ENCODE results near the gene FANCC. TPM values are rescaled to one million over a fixed set of nuclear protein-coding genes. Genes with fewer than 3 reads are reported as not detected.

FANCC gene
- total RNA-seq, 2 donors from 2014 or later: 7.5 to 12.5 TPM

DNA sequence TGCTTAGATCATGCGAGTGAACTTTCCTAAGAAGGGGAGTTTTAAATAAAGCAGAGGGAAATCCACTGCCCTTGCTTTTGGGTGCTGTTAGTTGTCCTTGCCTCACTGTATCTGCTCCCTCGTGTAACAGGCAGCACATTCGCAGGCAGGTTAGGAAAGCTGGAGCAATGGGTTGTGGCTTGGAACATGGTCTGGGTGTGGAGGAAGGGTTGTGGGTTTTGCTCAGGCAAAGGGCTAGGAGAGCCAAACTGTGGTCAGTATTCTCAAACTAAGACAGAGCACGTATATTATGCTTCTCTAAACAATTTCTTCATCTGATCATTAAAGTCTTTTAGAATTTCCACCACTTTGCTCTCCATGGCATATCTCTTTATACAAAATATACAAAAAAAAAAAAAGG lies 135.7 kb downstream of the FANCC start:
- Histone ChIP-seq H3K9me3 (no peaks in the 10 kb centered on the region), H3K27me3 (no peaks in the 10 kb centered on the region), H3K36me3 (replicated peaks in 1 of 2; ENCODE audit: insufficient read depth in 1 of 2, low read depth in 2 of 2) (no peaks in the 10 kb centered on the region), H3K4me1 (peaks cover 8% of the 10 kb centered on the region), H3K27ac (no peak overlapping the region), H3K4me3 (no peak overlapping the region)
- TF ChIP-seq POLR2A (IDR thresholded peaks at IDR 0.05): no peak
- TF ChIP-seq, protein P1, sequence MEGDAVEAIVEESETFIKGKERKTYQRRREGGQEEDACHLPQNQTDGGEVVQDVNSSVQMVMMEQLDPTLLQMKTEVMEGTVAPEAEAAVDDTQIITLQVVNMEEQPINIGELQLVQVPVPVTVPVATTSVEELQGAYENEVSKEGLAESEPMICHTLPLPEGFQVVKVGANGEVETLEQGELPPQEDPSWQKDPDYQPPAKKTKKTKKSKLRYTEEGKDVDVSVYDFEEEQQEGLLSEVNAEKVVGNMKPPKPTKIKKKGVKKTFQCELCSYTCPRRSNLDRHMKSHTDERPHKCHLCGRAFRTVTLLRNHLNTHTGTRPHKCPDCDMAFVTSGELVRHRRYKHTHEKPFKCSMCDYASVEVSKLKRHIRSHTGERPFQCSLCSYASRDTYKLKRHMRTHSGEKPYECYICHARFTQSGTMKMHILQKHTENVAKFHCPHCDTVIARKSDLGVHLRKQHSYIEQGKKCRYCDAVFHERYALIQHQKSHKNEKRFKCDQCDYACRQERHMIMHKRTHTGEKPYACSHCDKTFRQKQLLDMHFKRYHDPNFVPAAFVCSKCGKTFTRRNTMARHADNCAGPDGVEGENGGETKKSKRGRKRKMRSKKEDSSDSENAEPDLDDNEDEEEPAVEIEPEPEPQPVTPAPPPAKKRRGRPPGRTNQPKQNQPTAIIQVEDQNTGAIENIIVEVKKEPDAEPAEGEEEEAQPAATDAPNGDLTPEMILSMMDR (IDR thresholded peaks at IDR 0.05): no peak
- 76 to 80% methylated on average over 4 of the region's 4 CpGs for WGBS, 2 donors
- DNase-seq (no peak), ATAC-seq (no peak)
- intact Hi-C loops (cut with DNase I): no loop called here

DNA sequence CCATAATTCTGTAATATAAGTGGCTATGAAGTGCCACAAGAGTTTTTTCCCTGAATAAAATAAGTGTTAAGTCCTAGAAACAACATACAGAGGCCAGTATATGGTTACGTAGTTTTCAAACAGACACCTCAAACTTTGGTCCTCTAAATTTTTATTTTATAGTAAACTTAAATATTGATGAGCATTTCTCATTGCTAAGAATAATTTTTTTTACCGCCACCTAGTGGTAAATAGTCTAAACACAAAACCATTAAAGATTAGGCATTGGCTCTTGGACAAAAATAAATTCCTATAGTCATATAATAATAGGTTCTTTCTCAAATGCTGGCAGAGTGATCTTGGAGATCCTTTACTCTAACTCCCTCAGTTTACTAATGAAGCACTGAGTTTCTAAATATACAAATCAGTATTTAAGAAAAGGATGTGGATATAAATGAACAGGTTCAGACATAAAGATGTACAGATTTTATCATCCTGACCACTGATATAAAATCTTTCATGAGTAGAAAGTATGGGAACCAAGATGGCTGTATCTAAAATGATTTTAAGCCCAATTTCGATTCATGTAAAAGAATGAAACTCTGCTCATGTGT lies 136.2 kb downstream of the FANCC start:
- ATAC-seq: no peak
- intact Hi-C loops (cut with DNase I): no loop called here

DNA sequence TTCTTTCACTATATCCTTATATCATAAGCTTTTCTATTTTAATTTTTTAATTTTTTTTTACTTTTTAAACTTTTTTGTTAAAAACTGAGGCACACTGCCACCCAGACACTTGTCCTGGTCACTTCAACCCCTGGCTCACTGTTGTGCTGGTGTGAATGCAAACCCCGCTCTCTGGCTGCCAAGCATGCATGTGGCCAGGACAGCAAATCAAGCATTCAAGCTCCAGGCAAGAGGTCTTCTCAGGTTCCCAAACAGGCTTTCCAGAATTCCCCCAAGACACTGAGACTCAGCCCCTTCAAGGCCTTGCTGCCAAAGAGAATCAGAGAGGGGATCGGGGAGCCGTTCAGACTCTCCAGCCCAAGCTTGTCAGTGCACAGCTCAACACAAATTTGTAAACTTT lies 139.9 kb downstream of the FANCC start:
- TF ChIP-seq, protein P1 (IDR thresholded peaks at IDR 0.05): no peak
- TF ChIP-seq POLR2A (IDR thresholded peaks at IDR 0.05): no peak
- 94 to 98% methylated on average over 3 of the region's 3 CpGs for WGBS, 2 donors
- Histone ChIP-seq H3K4me3 (no peak overlapping the region), H3K27me3 (no peaks in the 10 kb centered on the region), H3K36me3 (replicated peaks in 1 of 2; ENCODE audit: insufficient read depth in 1 of 2, low read depth in 2 of 2) (no peaks in the 10 kb centered on the region), H3K4me1 (peaks cover 4% of the 10 kb centered on the region), H3K27ac (no peak overlapping the region), H3K9me3 (no peaks in the 10 kb centered on the region)
- no peak for ATAC-seq
- intact Hi-C loops (cut with DNase I): no loop called here
- no peak for DNase-seq

More for the DNA sequence above, 136.2 kb downstream of the FANCC start:
- no peaks in the 10 kb centered on the region for H3K27me3 ChIP-seq
- no peak overlapping the region for H3K4me3 ChIP-seq
- WGBS, 2 donors: 44 to 50% methylated on average over 3 of the region's 3 CpGs
- H3K9me3 ChIP-seq: no peaks in the 10 kb centered on the region
- H3K4me1 ChIP-seq: peaks cover 8% of the 10 kb centered on the region
- DNase-seq: no peak
- H3K27ac ChIP-seq: no peak overlapping the region
- TF ChIP-seq, protein P1 (IDR thresholded peaks at IDR 0.05): peak; percentile 25 to 60 (median 41)
- TF ChIP-seq POLR2A (IDR thresholded peaks at IDR 0.05): no peak
- H3K36me3 ChIP-seq (replicated peaks in 1 of 2; ENCODE audit: insufficient read depth in 1 of 2, low read depth in 2 of 2): no peaks in the 10 kb centered on the region

DNA sequence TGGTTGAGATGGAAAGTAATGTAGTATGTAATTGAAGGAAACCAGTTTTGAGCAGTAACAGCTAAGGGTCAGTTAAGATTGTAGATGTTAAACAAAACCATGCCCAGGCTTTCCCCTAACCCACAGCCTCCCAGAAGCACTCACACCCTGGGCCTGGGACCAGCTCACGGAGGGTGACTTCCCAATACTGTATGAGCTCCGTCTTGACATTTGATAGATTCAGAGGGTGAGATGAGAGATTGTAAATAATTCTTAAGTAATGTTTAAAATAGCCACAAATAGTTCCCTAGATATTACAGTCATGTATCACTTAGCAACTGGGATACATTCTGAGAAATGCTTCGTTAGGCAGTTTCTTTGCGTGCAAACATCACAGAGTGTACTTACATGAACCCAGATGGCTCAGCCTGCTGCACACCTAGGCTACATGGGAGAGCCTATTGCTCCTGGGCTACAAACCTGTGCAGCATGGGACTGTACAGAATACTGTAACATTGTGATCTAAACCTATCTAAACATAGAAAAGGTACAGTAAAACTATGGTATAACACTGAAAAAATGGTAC lies 140.7 kb downstream of the FANCC start:
- 90 to 93% methylated on average over 4 of the region's 4 CpGs for WGBS, 2 donors
- H3K4me3 ChIP-seq: no peak overlapping the region
- H3K36me3 ChIP-seq (replicated peaks in 1 of 2; ENCODE audit: insufficient read depth in 1 of 2, low read depth in 2 of 2): no peaks in the 10 kb centered on the region
- no peak for TF ChIP-seq POLR2A (IDR thresholded peaks at IDR 0.05)
- TF ChIP-seq, protein P1 (IDR thresholded peaks at IDR 0.05): no peak
- no peaks in the 10 kb centered on the region for H3K9me3 ChIP-seq
- peak in 1 of 4 donors; percentile 29 for DNase-seq
- peaks cover 4% of the 10 kb centered on the region for H3K4me1 ChIP-seq
- no peaks in the 10 kb centered on the region for H3K27me3 ChIP-seq
- intact Hi-C loops (cut with DNase I): no loop called here
- ATAC-seq: no peak
- no peak overlapping the region for H3K27ac ChIP-seq

DNA sequence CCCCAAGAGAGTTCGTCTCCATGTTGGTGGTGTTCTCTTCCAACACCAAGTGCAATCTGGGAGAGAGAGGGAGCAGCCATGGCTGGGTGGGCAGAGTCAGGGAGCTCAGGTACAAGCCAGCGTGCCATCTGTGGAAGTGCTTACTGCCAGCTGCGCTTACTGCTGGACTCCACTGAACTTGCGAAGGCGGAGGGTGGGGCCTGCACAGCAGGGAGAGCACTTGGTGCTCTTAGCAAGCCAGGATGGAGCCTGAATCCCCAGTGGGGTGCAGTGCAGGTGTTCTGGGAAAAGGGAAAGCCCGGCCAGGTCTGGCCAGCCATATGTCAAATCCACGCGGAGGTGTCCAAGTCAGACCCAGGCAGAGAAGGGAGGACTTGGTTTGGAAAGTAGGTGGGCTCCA lies 142.0 kb downstream of the FANCC start:
- no peak for DNase-seq
- WGBS, 2 donors: 91 to 95% methylated on average over 6 to 8 of the region's 8 CpGs
- ATAC-seq: no peak
- Histone ChIP-seq H3K4me1 (peaks cover 4% of the 10 kb centered on the region), H3K36me3 (replicated peaks in 1 of 2; ENCODE audit: insufficient read depth in 1 of 2, low read depth in 2 of 2) (no peaks in the 10 kb centered on the region), H3K9me3 (no peaks in the 10 kb centered on the region), H3K27me3 (no peaks in the 10 kb centered on the region), H3K27ac (no peak overlapping the region), H3K4me3 (no peak overlapping the region)
- intact Hi-C loops (cut with DNase I): no loop called here
- TF ChIP-seq, protein P1 (IDR thresholded peaks at IDR 0.05): no peak
- no peak for TF ChIP-seq POLR2A (IDR thresholded peaks at IDR 0.05)

Data from body of pancreas (tissue), 4 donors.